ENCODE measurements around the gene TIMELESS.
A peak's percentile ranks its signal among the peaks of the same experiment; 100 is the strongest.
"Not testable (repeated sequence)": the region's sequence is repeated elsewhere in the genome, so short reads cannot be mapped to it uniquely, and the experiment has no call there.

TIMELESS gene

DNA sequence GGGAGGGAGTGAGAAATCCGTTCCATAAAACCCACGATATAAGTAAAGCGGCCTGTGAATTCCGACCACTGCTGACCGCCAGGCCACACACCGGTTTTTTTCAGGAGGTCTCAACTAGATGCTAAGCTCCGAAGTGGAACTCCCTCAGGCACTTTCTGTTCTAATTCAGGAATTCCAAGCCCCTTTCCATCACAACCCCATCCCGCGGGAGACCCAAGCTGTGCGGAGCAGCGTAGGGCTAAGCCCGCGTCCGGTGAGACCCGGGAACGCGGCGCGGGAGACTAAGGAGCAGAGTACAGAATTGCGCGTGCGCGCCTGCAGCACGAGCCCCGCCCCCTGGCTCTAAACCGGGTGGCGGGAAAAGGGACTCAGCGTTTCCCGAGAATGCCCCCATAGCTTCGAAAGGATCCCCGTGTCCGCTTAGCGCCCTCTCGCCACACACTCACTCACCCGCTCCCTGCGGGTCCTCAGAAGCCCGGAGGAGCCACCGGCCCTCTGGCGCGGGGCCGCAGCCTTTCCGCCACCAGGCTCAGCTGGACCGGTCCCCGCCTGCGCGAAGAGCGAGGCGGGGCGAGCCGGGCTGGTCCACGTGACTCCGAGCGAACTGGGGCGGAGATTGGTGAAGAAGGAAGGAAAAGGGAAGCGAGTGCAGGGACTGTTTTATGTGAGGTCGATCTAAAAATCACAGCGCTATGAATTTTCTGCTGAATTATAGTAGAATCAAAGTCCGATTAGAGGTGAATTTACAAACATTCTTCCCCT is at the start of gene TIMELESS:
Gene TIMELESS (minus strand): TSS at position 567 of the 762 bp plus-strand sequence. CDS start 15,256 bp downstream, outside the sequence.
- DNase-seq (ENCODE audit: low read depth) = peak; percentile 37

DNA sequence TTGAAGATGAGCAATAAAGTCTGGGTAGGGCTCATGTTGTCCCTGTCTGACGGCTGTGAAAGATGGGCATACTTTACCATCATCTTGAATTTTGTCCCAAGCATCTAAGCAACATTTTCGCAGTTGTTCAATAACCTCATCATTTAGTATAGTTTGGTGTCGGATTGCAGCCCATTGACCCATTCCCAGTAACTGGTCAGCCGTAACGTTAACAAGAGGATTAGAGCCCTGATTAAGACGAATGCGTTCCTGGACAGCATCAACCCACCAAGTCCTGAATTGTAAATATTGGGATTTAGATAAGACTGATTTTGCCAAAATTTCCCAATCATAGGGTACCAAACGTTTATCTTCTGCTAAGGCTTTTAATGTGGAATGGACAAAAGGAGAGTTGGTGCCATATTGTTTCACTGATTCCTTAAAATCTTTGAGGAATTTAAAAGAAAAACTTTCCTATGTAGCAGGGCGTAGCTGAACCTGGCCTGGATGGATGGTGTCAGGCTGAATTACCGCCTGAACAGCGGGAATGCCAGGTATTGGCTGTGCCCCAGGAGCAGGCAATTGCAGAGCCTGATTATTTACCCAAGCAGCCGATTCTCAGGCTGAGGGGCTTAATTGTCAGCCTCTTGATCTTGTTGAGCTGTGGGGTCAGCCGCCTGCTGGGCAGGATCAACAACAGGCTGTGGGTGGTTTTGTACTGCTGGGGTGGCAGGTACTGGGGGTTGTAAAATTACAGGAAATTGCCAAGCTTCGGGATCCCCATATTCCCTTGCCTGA is 49.1 kb upstream of the TIMELESS start:
- not testable (repeated sequence) for DNase-seq (ENCODE audit: low read depth)

DNA sequence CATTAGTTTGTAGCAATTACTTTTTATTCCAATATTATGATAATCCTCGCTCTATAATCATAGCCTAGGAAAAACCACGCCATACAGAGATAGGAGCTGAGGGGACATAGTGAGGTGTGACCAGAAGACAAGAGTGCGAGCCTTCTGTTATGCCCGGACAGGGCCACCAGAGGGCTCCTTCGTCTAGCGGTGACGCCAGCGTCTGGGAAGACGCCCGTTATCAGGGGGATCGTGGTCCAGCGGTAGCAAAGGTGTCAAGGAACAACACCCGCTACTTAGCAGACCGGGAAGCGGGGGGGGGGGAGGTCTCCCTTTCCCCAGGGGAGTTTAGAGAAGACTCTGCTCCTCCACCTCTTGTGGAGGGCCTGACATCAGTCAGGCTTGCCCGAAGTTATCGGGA is 47.5 kb upstream of the TIMELESS start:
- not testable (repeated sequence) for DNase-seq (ENCODE audit: low read depth)

DNA sequence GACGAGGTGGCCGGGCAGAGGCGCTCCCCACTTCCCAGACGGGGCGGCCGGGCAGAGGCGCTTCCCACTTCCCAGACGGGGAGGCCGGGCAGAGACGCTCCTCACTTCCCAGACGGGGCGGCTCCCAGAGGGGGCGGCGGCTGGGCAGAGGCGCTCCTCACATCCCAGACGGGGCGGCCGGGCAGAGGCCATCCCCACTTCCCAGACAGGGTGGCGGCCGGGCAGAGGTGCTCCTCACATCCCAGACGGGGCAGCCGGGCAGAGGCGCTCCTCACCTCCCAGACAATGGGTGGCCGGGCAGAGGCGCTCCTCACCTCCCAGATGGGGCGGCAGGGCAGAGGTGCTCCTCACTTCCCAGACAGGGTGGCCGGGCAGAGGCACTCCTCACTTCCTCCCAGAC is 45.3 kb upstream of the TIMELESS start:
- DNase-seq (ENCODE audit: low read depth) = not testable (repeated sequence)

DNA sequence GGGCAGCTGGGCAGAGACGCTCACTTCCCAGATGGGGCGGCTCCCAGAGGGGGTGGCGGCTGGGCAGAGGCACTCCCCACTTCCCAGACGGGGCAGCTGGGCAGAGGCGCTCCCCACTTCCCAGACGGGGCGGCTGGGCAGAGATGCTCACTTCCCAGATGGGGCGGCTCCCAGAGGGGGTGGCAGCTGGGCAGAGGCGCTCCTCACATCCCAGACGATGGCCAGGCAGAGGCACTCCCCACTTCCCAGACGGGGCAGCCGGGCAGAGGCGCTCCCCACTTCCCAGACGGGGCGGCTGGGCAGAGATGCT is 44.8 kb upstream of the TIMELESS start:
- DNase-seq (ENCODE audit: low read depth) = not testable (repeated sequence)

- not testable (repeated sequence) for DNase-seq (ENCODE audit: low read depth)
These were observed 44.3 kb upstream of the TIMELESS start for GRCh38 chr12:56493409-56494105.

- DNase-seq (ENCODE audit: low read depth) = no peak
These were observed 41.1 kb upstream of the TIMELESS start for GRCh38 chr12:56490360-56490759.

GRCh38 chr12:56488041-56488955 is 39.1 kb upstream of the TIMELESS start, which contains the start of gene GLS2:
Gene GLS2, minus strand, starts transcription at chr12:56488161. Its CDS starts 43 bp downstream, at chr12:56488118.
- peak; percentile 18 for DNase-seq (ENCODE audit: low read depth)

GRCh38 chr12:56487448-56488040 is 38.3 kb upstream of the TIMELESS start:
- no peak for DNase-seq (ENCODE audit: low read depth)

DNA sequence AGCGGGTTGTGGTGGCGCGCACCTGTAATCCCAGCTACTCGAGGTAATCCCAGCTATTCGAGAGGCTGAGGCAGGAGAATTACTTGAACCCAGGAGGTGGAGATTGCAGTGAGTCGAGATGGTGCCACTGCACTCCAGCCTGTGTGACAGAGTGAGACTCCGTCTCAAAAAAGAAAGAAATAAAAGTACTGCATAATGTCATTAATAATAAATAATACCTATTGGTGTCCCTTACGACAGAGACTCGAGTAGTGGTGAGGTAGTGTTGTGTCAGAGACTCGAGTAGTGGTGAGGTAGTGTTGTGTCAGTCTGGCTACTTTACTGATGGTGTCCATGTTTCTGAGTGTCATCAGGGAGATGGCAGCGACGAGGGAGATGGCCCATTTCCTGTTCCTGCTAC is 37.5 kb upstream of the TIMELESS start:
- no peak for DNase-seq (ENCODE audit: low read depth)

- no peak for DNase-seq (ENCODE audit: low read depth)
These were observed 35.3 kb upstream of the TIMELESS start for GRCh38 chr12:56484566-56484965.

DNA sequence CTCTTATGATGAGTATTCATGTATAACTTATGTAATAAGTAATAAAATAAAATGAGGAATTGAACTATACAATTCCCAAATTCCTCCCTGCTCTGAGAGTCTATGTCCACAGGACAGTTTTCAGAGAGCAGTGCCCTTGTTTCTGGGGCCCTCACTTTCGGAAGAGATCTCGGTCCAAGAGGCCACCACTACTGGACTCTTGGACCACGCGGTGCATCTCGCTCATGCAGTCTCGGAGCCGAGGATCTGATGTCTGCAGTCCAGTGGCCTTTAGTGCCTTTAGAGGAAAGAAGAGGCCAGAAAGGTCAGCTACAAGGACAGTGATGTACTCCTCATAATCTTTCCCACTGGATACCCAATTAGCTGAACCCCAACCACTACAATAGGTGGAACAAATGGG is 30.4 kb upstream of the TIMELESS start:
- no peak for DNase-seq (ENCODE audit: low read depth)

DNA sequence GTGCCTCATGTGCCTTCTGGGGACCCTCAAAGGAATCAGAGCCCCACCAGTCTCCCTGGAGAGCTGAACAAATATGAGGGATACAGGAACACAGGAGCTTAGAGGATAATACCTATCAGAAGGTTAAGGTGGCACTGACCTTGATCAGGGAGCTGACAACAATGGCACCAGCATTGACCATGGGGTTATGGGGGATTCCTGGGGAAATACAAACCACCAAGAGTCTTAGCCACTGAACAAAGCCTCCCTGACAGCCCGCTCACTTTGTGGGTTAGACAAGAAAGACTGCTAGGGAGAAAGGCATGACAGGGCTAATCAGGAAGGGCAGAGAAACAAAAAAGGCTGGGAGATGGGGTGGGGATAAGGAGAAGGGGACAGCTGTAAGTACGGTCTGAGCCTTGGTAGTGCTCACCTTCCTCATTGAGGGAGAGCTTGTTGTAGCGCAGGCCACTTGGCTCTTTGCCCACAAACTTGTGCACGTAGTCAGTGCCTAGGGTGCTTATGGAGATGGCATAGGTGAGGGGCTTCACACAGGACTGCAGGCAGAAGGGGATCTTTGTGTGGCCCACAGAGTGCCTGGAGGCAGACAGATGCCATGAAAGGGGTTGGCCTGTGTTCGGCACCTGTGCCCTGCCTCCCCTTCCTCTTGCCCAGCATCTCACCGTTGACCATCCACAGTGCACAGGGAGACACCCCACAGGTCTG is 28.4 kb upstream of the TIMELESS start:
- no peak for DNase-seq (ENCODE audit: low read depth)

DNA sequence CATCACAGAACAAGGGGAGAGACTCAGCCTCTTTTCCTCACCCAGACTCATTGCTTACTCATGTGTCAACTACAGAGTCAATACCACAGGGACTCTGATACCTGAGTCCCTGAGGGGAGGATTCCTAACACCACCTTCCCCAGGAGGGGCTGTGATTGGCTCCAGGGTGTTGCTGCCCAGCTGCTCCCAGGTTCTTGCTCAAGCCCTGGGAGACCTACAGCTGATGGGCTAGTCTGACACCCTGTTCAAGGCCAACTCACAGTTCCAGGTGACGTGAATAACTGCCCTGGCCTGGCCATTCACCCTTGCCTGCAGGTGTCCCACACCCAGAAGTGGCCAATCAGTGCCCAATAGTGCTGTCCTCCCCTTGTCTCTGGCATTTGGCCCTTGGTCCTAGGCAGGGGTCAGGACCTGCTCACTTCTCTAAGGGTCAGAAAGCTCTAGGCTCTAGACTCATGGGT is 27.8 kb upstream of the TIMELESS start:
- no peak for DNase-seq (ENCODE audit: low read depth)

- DNase-seq (ENCODE audit: low read depth) = no peak
These were observed 26.9 kb upstream of the TIMELESS start for GRCh38 chr12:56476143-56476542.

DNA sequence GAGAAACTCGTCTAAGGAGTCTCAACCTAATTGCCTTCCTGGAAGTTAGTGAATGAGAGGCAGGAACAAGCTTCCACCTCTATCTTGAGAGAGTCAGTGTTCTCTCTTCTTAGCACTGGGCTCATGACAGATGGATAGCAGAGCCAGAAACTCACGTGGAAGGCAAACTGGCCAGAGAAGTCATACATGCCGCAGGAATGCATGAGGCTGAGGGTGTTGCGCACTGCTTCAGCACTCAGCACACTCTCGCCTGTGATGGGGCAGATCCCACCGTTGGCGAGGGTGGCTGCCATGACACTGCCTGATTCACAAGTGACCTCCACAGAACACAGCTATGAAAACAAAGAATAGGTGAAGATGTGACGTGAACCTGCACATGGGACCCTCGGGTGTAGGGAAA is 25.2 kb upstream of the TIMELESS start:
- DNase-seq (ENCODE audit: low read depth) = no peak

- DNase-seq (ENCODE audit: low read depth) = no peak
These were observed 20.0 kb upstream of the TIMELESS start for GRCh38 chr12:56469007-56469930.

DNA sequence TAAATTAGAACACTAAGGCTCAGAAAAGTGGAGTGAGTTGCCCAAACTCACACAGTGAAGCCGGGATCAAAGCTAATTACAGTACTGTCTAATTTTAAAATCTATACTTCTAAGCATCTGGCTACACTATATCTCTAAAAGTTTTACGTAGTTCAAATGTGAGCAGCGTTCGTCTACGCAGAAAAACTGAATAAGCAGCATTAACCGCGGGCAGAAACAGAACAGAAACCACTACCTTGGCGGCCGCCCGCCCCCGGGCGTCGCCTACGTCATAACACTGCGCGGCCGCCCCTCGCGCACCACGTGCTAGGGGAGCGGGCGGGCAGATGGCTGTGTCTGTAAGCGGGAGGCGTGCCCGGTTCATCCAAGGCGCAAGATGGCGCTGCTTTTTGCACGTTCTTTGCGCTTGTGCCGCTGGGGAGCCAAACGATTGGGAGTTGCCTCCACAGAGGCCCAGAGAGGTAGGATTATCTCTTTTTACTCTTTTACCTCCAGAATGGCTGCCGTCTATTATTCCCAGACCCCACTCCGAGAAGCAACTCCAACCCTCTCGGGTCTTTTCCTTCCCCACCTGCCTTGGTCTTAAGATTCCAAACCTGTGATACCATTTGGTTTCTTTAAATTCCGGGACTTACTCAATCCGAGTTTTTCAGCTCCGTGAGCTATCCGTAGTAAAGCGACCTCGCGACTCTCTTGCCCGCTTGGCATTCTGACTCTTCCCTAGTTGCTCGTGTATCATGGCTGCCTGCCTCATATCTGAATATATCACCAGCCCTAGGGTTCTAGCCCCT is 19.2 kb upstream of the TIMELESS start, which contains the start of gene SPRYD4:
Gene SPRYD4 (plus strand): TSS at position 363 of the 791 bp plus-strand sequence. CDS start 14 bp downstream, at position 377.
- peak; percentile 63 for DNase-seq (ENCODE audit: low read depth)

All from non-pigmented ciliary epithelial cell (primary cell).